ENCODE data around the gene TMEM271.

DNA sequence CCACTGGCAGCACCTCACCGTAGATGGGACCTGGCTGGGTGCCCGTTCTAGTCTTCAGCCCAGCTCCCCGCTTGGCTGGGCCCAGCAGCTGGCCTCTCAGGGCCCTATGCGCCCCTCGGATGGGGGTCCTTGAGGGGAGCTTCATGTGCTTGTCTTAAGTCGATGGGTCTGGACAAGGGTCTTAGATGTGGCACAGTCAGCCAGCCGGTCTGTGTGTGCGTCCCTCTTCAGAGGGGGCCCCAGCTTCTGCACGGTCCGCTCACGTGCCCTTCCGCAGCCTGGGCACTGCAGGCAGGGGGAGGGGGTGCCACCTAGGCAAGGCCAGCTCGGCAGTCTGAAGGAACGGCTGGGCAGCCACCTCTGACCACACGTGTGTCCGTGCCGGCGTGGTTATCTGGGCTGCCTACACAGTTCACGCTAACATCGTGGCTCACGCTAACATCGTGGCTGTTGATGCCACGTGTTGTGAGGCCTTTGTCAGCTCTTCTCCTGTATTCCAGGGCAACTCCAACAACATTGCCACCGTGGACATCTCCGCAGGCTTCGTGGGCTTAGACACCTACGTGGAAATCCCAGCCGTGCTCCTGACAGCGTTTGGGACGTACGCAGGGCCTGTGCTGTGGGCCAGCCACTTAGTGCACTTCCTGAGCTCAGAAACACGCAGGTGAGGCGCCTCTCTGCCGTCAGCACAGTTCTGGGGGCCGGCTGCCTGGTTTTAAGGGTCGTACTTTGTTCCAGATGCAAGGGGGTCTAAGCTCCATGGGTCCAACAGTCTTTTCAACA is 42.6 kb downstream of the TMEM271 start:
- TF ChIP-seq, protein P1, sequence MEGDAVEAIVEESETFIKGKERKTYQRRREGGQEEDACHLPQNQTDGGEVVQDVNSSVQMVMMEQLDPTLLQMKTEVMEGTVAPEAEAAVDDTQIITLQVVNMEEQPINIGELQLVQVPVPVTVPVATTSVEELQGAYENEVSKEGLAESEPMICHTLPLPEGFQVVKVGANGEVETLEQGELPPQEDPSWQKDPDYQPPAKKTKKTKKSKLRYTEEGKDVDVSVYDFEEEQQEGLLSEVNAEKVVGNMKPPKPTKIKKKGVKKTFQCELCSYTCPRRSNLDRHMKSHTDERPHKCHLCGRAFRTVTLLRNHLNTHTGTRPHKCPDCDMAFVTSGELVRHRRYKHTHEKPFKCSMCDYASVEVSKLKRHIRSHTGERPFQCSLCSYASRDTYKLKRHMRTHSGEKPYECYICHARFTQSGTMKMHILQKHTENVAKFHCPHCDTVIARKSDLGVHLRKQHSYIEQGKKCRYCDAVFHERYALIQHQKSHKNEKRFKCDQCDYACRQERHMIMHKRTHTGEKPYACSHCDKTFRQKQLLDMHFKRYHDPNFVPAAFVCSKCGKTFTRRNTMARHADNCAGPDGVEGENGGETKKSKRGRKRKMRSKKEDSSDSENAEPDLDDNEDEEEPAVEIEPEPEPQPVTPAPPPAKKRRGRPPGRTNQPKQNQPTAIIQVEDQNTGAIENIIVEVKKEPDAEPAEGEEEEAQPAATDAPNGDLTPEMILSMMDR (IDR thresholded peaks at IDR 0.05): no peak
- TF ChIP-seq EZH2 (IDR thresholded peaks at IDR 0.05) (no peak), EZH2phosphoT487 (IDR thresholded peaks at IDR 0.05) (no peak)

Measured in neural progenitor cell (in vitro differentiated cells).